ENCODE data around the gene TLR9.

Gene TLR9

GRCh38 chr3:52197842-52198625 is 27.4 kb downstream of the TLR9 start, which contains the start of gene ALAS1:
Gene ALAS1 (plus strand): TSS chr3:52198160. CDS start chr3:52199242, 1,082 bp downstream.
- peak within 1 kb of the TSS; percentile 80 for H3K4me3 ChIP-seq (ENCODE audit: low read depth, low read length)
- DNase-seq (ENCODE audit: low read depth) = peak; percentile 69
- TF ChIP-seq CTCF (IDR thresholded peaks at IDR 0.05; ENCODE audit: low read depth, low read length, missing control alignments) = no peak

- no peak for TF ChIP-seq CTCF (IDR thresholded peaks at IDR 0.05; ENCODE audit: low read depth, low read length, missing control alignments)
- DNase-seq (ENCODE audit: low read depth) = no peak
- peak overlapping the region; percentile 80 for H3K4me3 ChIP-seq (ENCODE audit: low read depth, low read length)
Observed at GRCh38 chr3:52197499-52197841, 28.0 kb downstream of the TLR9 start.

- no peak for DNase-seq (ENCODE audit: low read depth)
- H3K4me3 ChIP-seq (ENCODE audit: low read depth, low read length) = no peak overlapping the region
- TF ChIP-seq CTCF (IDR thresholded peaks at IDR 0.05; ENCODE audit: low read depth, low read length, missing control alignments) = no peak
Observed at GRCh38 chr3:52196977-52197376, 28.5 kb downstream of the TLR9 start.

GRCh38 chr3:52195823-52196331 is 29.6 kb downstream of the TLR9 start:
- DNase-seq (ENCODE audit: low read depth) = no peak
- no peak for TF ChIP-seq CTCF (IDR thresholded peaks at IDR 0.05; ENCODE audit: low read depth, low read length, missing control alignments)
- H3K4me3 ChIP-seq (ENCODE audit: low read depth, low read length) = no peak overlapping the region

- TF ChIP-seq CTCF (IDR thresholded peaks at IDR 0.05; ENCODE audit: low read depth, low read length, missing control alignments) = no peak
- DNase-seq (ENCODE audit: low read depth) = no peak
- H3K4me3 ChIP-seq (ENCODE audit: low read depth, low read length) = no peak overlapping the region
Observed at GRCh38 chr3:52195291-52195597, 30.2 kb downstream of the TLR9 start.

- TF ChIP-seq CTCF (IDR thresholded peaks at IDR 0.05; ENCODE audit: low read depth, low read length, missing control alignments) = no peak
- no peak overlapping the region for H3K4me3 ChIP-seq (ENCODE audit: low read depth, low read length)
- no peak for DNase-seq (ENCODE audit: low read depth)
Observed at GRCh38 chr3:52194485-52195290, 30.8 kb downstream of the TLR9 start.

Data from GM12864 (cell line).